ENCODE data around the gene HTR4.
"Not testable (repeated sequence)": the region's sequence is repeated elsewhere in the genome, so short reads cannot be mapped to it uniquely, and the experiment has no call there.

The HTR4 gene

DNA sequence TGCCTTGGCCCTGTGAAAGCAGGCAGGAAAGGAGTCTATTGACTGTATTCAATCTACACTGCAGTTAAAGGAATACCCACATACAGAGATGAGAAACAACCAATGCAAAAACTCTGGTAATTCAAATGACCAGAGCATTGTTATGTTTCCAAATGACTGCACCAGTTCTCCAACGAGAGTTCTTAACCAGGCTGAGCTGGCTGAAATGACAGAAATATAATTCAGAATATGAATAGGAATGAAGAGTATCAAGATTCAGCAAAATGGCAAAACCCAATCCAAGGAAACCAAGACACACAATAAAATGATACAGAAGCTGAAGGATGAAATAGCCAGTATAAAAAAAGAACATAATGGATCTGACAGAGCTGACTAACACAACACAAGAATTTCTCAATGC, 119.1 kb downstream of the HTR4 start:
- Histone ChIP-seq H3K36me3 (ENCODE audit: insufficient read depth, low read length) (no peaks in the 10 kb centered on the region), H3K4me3 (ENCODE audit: low read depth, low read length) (no peak overlapping the region), H3K79me2 (ENCODE audit: control insufficient read depth, insufficient read depth, low read length, unreplicated experiment) (no peaks in the 10 kb centered on the region), H2AFZ (ENCODE audit: low read length, unreplicated experiment) (no peak overlapping the region), H3K4me1 (ENCODE audit: control insufficient read depth, insufficient read depth, low read length, unreplicated experiment) (no peaks in the 10 kb centered on the region), H3K27ac (ENCODE audit: low read depth, low read length) (no peak overlapping the region), H3K27me3 (ENCODE audit: insufficient read depth, low read length) (peaks cover 24% of the 10 kb centered on the region)

DNA sequence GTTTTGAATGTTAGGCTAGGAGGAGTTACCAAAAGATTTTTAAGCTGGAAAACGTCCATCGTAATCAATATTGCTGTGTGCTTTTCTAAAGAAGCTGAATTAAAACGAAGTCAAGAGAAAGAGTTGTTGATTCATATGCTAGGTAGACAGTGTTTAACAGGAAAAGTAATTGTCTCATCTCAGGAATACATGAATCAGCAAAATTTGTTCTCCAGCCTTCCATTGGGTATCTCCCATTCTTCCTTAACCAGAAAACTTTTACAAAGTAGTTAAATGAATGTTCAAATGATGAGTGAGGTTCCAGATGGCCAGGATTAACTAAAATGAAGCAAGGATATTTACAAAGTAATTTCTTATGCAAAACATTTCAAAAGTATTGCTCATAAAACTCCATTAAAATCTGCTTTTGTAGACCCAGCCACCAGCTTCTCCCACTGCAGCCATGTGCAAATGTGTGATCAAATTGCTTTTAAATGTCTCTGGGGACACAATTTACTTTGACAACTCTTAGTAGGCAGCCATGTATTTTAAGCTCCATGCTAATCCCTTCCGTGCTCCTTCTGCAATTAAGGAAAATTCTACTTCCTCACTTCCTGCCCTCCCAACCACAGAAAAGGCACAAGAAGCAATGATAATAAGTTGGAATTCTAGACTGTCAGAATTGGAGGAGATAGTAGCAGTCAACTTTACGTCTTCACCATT, 121.2 kb downstream of the HTR4 start:
- H3K27me3 ChIP-seq (ENCODE audit: insufficient read depth, low read length), result peaks cover 27% of the 10 kb centered on the region

DNA sequence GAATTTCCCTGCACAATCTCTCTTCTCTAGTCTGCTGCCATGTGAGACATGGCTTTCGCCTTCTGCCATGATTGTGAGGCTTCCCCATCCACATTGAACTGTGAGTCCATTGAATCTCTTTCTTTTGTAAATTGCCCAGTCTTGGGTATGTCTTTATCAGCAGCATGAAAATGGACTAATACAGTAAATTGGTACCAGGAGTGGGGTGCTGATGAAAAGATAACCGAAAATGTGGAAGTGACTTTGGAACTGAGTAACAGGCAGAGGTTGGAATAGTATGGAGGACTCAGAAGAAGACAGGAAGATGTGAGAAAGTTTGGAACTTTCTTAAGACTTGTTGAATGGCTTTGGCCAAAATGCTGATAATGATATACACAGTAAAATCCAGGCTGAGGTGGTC, 124.9 kb downstream of the HTR4 start:
- not testable (repeated sequence) for H3K36me3 ChIP-seq (ENCODE audit: insufficient read depth, low read length); H2AFZ ChIP-seq (ENCODE audit: low read length, unreplicated experiment); H3K4me3 ChIP-seq (ENCODE audit: low read depth, low read length); H3K4me1 ChIP-seq (ENCODE audit: control insufficient read depth, insufficient read depth, low read length, unreplicated experiment); H3K27ac ChIP-seq (ENCODE audit: low read depth, low read length); H3K79me2 ChIP-seq (ENCODE audit: control insufficient read depth, insufficient read depth, low read length, unreplicated experiment)
- H3K27me3 ChIP-seq (ENCODE audit: insufficient read depth, low read length), result peaks cover 36% of the 10 kb centered on the region

More for the DNA sequence above, 121.2 kb downstream of the HTR4 start:
- Histone ChIP-seq H2AFZ (ENCODE audit: low read length, unreplicated experiment) (no peak overlapping the region), H3K4me1 (ENCODE audit: control insufficient read depth, insufficient read depth, low read length, unreplicated experiment) (no peaks in the 10 kb centered on the region), H3K79me2 (ENCODE audit: control insufficient read depth, insufficient read depth, low read length, unreplicated experiment) (no peaks in the 10 kb centered on the region), H3K36me3 (ENCODE audit: insufficient read depth, low read length) (no peaks in the 10 kb centered on the region), H3K4me3 (ENCODE audit: low read depth, low read length) (no peak overlapping the region), H3K27ac (ENCODE audit: low read depth, low read length) (no peak overlapping the region)

DNA sequence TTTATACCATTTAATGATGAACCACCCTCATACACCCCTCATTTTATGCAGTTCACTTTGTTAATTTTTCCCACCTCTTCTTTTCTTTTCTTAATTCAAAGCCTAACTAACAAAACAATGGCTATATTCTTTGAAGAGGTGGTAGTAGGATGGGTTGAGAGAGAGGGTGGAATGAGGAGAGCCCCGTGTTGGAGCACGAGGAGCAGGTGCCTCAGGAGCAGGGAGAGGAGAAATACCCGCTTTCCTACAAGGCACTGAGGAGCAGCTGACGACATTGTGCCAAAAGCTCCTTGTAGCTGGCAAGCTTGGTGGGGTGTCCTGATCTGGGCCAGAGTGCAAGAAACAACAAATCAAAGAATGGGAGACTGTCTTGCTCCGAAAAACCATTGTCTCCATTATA, 129.6 kb downstream of the HTR4 start:
- Histone ChIP-seq H2AFZ (ENCODE audit: low read length, unreplicated experiment) (no peak overlapping the region), H3K27ac (ENCODE audit: low read depth, low read length) (no peak overlapping the region), H3K27me3 (ENCODE audit: insufficient read depth, low read length) (peaks cover 53% of the 10 kb centered on the region), H3K4me1 (ENCODE audit: control insufficient read depth, insufficient read depth, low read length, unreplicated experiment) (no peaks in the 10 kb centered on the region), H3K4me3 (ENCODE audit: low read depth, low read length) (no peak overlapping the region), H3K36me3 (ENCODE audit: insufficient read depth, low read length) (no peaks in the 10 kb centered on the region), H3K79me2 (ENCODE audit: control insufficient read depth, insufficient read depth, low read length, unreplicated experiment) (no peaks in the 10 kb centered on the region)

DNA sequence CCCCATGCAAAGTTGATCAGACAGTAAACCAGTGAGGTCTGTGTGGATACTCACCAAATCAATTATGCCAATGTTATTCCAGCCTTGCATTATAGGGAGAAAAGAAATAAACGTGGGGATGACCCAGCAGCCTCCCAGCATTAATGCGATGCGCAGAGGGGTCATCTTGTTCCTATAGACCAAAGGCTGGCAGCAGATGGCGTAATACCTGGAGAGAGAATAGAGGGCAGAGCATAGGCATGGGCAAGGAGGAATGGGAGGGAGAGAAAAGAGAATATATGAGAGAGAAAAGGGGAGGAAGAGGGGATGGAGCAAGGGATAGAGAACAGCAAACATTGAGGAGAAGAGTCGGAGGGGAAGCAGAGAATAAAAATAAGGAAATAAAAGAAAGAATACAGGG, 131.2 kb downstream of the HTR4 start:
- Histone ChIP-seq H2AFZ (ENCODE audit: low read length, unreplicated experiment) (no peak overlapping the region), H3K27me3 (ENCODE audit: insufficient read depth, low read length) (peaks cover 57% of the 10 kb centered on the region), H3K36me3 (ENCODE audit: insufficient read depth, low read length) (no peaks in the 10 kb centered on the region), H3K79me2 (ENCODE audit: control insufficient read depth, insufficient read depth, low read length, unreplicated experiment) (no peaks in the 10 kb centered on the region), H3K4me1 (ENCODE audit: control insufficient read depth, insufficient read depth, low read length, unreplicated experiment) (no peaks in the 10 kb centered on the region), H3K4me3 (ENCODE audit: low read depth, low read length) (no peak overlapping the region), H3K27ac (ENCODE audit: low read depth, low read length) (no peak overlapping the region)

DNA sequence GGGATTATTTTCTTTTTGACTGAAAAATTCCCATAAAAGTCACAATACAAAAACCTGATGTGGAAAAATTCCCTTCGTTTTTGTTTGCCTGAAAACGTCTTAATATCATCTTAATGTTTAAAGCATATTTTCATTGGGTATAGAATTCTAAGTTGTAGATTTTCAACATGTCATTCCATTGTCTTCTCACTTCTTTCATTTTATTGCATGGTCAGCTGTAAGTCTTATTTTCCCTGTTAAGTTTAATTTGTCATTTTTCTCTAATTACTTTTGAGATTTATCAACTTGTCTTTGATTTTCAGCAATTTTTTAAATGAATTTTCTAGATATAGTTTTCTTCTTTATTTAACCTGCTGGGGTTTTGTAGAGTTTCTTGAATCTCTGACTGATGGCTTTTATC, 138.9 kb downstream of the HTR4 start:
- H3K27ac ChIP-seq (ENCODE audit: low read depth, low read length), result no peak overlapping the region
- no peaks in the 10 kb centered on the region for H3K4me1 ChIP-seq (ENCODE audit: control insufficient read depth, insufficient read depth, low read length, unreplicated experiment)
- no peak overlapping the region for H3K4me3 ChIP-seq (ENCODE audit: low read depth, low read length)
- H3K36me3 ChIP-seq (ENCODE audit: insufficient read depth, low read length), result no peaks in the 10 kb centered on the region
- H3K27me3 ChIP-seq (ENCODE audit: insufficient read depth, low read length), result peaks cover 17% of the 10 kb centered on the region
- H2AFZ ChIP-seq (ENCODE audit: low read length, unreplicated experiment), result no peak overlapping the region
- no peaks in the 10 kb centered on the region for H3K79me2 ChIP-seq (ENCODE audit: control insufficient read depth, insufficient read depth, low read length, unreplicated experiment)

DNA sequence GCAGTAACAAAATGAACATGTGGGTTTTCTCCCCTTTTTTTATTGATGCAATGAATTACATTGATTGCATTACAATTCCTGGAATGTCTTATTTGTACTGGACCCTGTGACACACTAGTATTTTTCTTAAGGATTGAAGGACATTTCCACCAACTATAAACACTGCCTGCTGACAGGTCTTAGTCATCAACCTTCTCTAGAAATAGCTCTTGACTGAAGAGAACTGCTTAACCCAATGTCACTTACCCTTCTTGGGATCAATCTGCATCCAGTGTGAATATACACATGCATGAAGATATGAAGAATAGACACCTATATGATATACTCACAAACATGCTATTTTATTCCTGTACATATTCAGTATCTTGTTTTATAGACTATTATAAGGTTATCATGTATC, 140.0 kb downstream of the HTR4 start:
- Histone ChIP-seq H2AFZ (ENCODE audit: low read length, unreplicated experiment) (no peak overlapping the region), H3K27me3 (ENCODE audit: insufficient read depth, low read length) (peaks cover 13% of the 10 kb centered on the region), H3K4me3 (ENCODE audit: low read depth, low read length) (no peak overlapping the region), H3K27ac (ENCODE audit: low read depth, low read length) (no peak overlapping the region), H3K36me3 (ENCODE audit: insufficient read depth, low read length) (no peaks in the 10 kb centered on the region), H3K79me2 (ENCODE audit: control insufficient read depth, insufficient read depth, low read length, unreplicated experiment) (no peaks in the 10 kb centered on the region), H3K4me1 (ENCODE audit: control insufficient read depth, insufficient read depth, low read length, unreplicated experiment) (no peaks in the 10 kb centered on the region)

DNA sequence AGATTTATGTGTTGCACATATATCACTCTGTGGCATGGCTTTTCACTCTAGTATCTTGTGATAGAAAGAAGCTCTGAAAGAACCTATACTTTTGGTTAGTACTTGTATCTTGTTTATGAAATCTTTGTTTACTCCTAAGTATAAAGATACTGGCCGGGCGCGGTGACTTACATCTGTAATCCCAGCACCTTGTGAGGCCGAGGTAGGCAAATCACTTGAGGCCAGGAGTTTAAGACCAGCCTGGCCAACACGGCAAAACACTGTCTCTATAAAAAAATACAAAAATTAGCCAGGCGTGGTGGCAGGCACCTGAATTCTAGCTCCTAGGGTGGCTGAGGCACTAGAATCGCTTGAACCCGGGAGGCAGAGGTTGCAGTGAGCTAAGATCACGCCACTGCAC, 141.8 kb downstream of the HTR4 start:
- H3K27me3 ChIP-seq (ENCODE audit: insufficient read depth, low read length), result peaks cover 12% of the 10 kb centered on the region
- no peak overlapping the region for H3K27ac ChIP-seq (ENCODE audit: low read depth, low read length)
- no peak overlapping the region for H2AFZ ChIP-seq (ENCODE audit: low read length, unreplicated experiment)
- H3K4me3 ChIP-seq (ENCODE audit: low read depth, low read length), result no peak overlapping the region
- H3K36me3 ChIP-seq (ENCODE audit: insufficient read depth, low read length), result no peaks in the 10 kb centered on the region
- H3K4me1 ChIP-seq (ENCODE audit: control insufficient read depth, insufficient read depth, low read length, unreplicated experiment), result no peaks in the 10 kb centered on the region
- H3K79me2 ChIP-seq (ENCODE audit: control insufficient read depth, insufficient read depth, low read length, unreplicated experiment), result no peaks in the 10 kb centered on the region

DNA sequence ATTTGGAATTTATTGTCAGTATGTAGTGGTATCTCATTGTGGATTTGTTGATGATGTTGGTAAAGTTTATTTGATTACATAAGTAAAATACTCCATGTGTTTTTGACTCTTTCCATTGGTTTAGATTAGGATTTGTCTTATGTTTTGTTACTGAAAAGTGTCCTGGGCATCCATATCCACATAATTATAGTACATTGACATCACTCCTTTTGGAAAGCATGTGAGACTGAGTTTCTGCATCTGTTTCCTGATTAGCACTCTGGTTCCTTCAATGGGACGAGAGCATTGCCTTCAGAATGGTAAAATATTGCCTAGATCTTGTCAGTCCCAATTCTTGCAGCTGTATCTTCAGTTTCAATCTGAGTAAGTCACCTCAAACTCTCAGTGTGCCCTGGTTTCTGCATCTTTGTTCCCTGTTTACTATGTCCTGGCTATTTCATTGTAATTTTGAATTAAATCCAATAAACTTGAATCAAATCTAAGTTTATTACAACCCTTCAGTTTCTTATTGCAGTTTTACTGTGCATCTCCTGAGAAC, 142.4 kb downstream of the HTR4 start:
- Histone ChIP-seq H3K79me2 (ENCODE audit: control insufficient read depth, insufficient read depth, low read length, unreplicated experiment) (no peaks in the 10 kb centered on the region), H3K27ac (ENCODE audit: low read depth, low read length) (no peak overlapping the region), H2AFZ (ENCODE audit: low read length, unreplicated experiment) (no peak overlapping the region), H3K4me3 (ENCODE audit: low read depth, low read length) (no peak overlapping the region), H3K4me1 (ENCODE audit: control insufficient read depth, insufficient read depth, low read length, unreplicated experiment) (no peaks in the 10 kb centered on the region), H3K36me3 (ENCODE audit: insufficient read depth, low read length) (no peaks in the 10 kb centered on the region), H3K27me3 (ENCODE audit: insufficient read depth, low read length) (peaks cover 12% of the 10 kb centered on the region)

DNA sequence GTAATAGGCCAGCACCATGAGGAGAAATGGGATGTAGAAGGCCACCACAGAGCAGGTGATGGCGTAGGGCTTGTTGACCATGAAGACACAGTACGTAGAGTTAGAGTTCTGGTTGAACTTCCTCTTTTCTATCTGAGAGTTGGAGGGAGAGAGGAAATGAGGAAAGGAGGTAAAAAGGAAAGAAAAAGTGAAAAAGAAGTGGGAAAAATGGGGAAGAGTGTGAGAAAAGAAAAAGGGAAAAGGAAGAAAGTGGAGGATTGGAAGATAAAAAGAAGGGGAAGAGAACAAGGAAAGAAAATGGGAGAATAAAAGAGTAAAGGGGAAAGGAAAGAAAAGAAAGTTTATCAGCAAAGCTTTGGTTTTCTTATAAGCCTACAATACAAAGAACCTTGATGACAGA, 144.4 kb downstream of the HTR4 start:
- Histone ChIP-seq H2AFZ (ENCODE audit: low read length, unreplicated experiment) (no peak overlapping the region), H3K36me3 (ENCODE audit: insufficient read depth, low read length) (no peaks in the 10 kb centered on the region)

DNA sequence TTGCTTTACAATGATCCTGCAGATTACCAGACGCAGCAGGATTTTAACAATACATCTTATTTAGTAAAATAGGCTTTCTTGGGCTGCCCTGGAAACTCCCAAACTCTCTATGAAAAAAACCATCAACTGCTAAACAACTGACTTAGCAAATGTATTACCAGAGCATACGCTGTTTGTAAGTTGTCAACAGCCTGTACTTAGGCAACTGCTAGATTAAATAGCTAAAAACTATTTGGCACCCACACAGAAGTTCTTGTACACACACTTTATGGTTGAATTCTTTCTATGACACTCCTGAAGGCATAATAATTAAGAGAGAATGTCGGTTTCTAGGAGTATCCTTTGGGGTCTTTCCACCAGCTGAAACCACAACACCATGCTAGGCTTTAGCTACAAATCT, 146.7 kb downstream of the HTR4 start:
- H3K4me1 ChIP-seq (ENCODE audit: control insufficient read depth, insufficient read depth, low read length, unreplicated experiment), result no peaks in the 10 kb centered on the region
- no peaks in the 10 kb centered on the region for H3K79me2 ChIP-seq (ENCODE audit: control insufficient read depth, insufficient read depth, low read length, unreplicated experiment)
- H3K36me3 ChIP-seq (ENCODE audit: insufficient read depth, low read length), result no peaks in the 10 kb centered on the region
- no peak overlapping the region for H3K27ac ChIP-seq (ENCODE audit: low read depth, low read length)
- peaks cover 12% of the 10 kb centered on the region for H3K27me3 ChIP-seq (ENCODE audit: insufficient read depth, low read length)
- no peak overlapping the region for H3K4me3 ChIP-seq (ENCODE audit: low read depth, low read length)
- no peak overlapping the region for H2AFZ ChIP-seq (ENCODE audit: low read length, unreplicated experiment)

More for the DNA sequence above, 144.4 kb downstream of the HTR4 start:
- no peak overlapping the region for H3K27ac ChIP-seq (ENCODE audit: low read depth, low read length)
- H3K27me3 ChIP-seq (ENCODE audit: insufficient read depth, low read length), result peaks cover 12% of the 10 kb centered on the region
- H3K4me3 ChIP-seq (ENCODE audit: low read depth, low read length), result no peak overlapping the region
- H3K79me2 ChIP-seq (ENCODE audit: control insufficient read depth, insufficient read depth, low read length, unreplicated experiment), result no peaks in the 10 kb centered on the region
- H3K4me1 ChIP-seq (ENCODE audit: control insufficient read depth, insufficient read depth, low read length, unreplicated experiment), result no peaks in the 10 kb centered on the region
